Prostate gland (tissue), 2 donors: ENCODE measurements around the gene COX7A2. TPM values are rescaled to one million over a fixed set of nuclear protein-coding genes. Genes with fewer than 3 reads are reported as not detected.

Experiments used
- DNase-seq: peaks from one replicate; pipeline ENCODE4 v3.0.0-alpha.2; 2019; ENCODE audit warnings: low spot score
- H3K27ac ChIP-seq, 2 donors: fragments of 200-600 bp; sonication (generic); 2 replicates each; pipeline ENCODE4 v1.5.1; 2017 to 2019
- H3K27me3 ChIP-seq: fragments of 200-600 bp; sonication (generic); replicated peaks from 2 replicates; pipeline ENCODE4 v1.5.1; 2019; ENCODE audit not compliant: insufficient read depth
- H3K36me3 ChIP-seq, 2 donors: fragments of 200-600 bp; sonication (generic); 1 replicate in 1 of 2; 2 replicates in 1 of 2; pipeline versions ENCODE4 v1.5.1 to v1.8.1; 2017 to 2019
- H3K4me1 ChIP-seq: fragments of 200-600 bp; sonication (generic); replicated peaks from 2 replicates; pipeline ENCODE4 v1.5.1; 2019
- H3K4me3 ChIP-seq, 2 donors: fragments of 200-600 bp; sonication (generic); 2 replicates each; pipeline ENCODE4 v1.5.1; 2017 to 2019
- H3K9me3 ChIP-seq: fragments of 200-600 bp; sonication (generic); 2 replicates; pipeline ENCODE4 v1.5.1; 2017
- POLR2A ChIP-seq: fragments of 450-650 bp; IDR thresholded peaks from one replicate; pipeline ENCODE4 v1.6.1; 2016; ENCODE audit warnings: antibody characterized with exemption, mild to moderate bottlenecking
- POLR2AphosphoS5 ChIP-seq: sonication (generic); formaldehyde crosslinking; IDR thresholded peaks from one replicate; pipeline ENCODE4 v1.6.1; 2017; ENCODE audit warnings: antibody characterized with exemption
- WGBS: methylation state at CpG from one replicate; pipeline ENCODE4 v1.1.5; 2018; 5-methylcytosine and 5-hydroxymethylcytosine counted together
- intact Hi-C: fragments of 100-400 bp; cut with DNase I; formaldehyde crosslinking; loops from one replicate; pipeline ENCODE4 v1.14.2; 2022
- total RNA-seq, 2 donors: library from RNA; depleted of rRNA; stranded (reverse); fragments of >200 nt; gene quantifications; one replicate each; pipeline ENCODE4 v1.1.0, GENCODE V29; 2016
- TF ChIP-seq, protein P1 (sequence below), 4 experiments: fragments of 200-600 bp in 2 of 4; fragments of 450-650 bp in 2 of 4; sonication (generic) in 2 of 4; IDR thresholded peaks; 1 replicate in 3 of 4; 2 replicates in 1 of 4; pipeline ENCODE4 v1.5.1; 2016 to 2019; ENCODE audit warnings: antibody characterized with exemption in 4 of 4, mild to moderate bottlenecking in 2 of 4, moderate library complexity in 2 of 4

Gene COX7A2
- total RNA-seq, 2 donors from 2014 or later: 136 to 724 TPM

DNA sequence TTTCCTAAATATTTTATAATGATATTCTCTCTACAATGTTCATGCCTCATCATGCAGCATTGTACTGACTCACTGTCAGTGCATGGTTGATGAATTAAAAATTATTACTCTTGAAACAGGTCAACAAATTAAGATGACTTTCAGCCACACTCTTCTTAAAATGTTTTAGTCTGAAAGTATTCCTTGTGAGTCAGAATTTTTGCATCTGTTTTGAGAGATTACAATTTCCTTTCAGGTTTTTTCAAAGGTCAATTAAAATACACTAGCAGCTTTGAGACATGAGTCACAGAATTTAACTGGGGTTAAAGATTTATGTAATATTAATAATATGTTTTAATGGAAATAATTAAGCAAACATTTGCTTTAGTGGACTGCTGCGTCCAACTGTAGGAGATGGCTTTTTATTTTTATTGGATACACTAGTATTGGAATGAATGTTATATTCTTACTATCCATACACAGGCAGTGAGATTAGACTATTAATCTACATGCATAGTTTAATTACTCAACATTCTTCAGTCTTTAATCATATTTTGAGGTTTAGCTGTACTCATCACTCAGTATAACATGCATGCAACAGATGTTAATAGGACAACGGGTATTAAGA is 47.4 kb downstream of the COX7A2 start:
- Histone ChIP-seq H3K27me3 (no peaks in the 10 kb centered on the region), H3K27ac (no peak overlapping the region), H3K4me3 (no peak overlapping the region), H3K9me3 (no peaks in the 10 kb centered on the region), H3K36me3 (no peaks in the 10 kb centered on the region), H3K4me1 (no peaks in the 10 kb centered on the region)
- TF ChIP-seq, protein P1, sequence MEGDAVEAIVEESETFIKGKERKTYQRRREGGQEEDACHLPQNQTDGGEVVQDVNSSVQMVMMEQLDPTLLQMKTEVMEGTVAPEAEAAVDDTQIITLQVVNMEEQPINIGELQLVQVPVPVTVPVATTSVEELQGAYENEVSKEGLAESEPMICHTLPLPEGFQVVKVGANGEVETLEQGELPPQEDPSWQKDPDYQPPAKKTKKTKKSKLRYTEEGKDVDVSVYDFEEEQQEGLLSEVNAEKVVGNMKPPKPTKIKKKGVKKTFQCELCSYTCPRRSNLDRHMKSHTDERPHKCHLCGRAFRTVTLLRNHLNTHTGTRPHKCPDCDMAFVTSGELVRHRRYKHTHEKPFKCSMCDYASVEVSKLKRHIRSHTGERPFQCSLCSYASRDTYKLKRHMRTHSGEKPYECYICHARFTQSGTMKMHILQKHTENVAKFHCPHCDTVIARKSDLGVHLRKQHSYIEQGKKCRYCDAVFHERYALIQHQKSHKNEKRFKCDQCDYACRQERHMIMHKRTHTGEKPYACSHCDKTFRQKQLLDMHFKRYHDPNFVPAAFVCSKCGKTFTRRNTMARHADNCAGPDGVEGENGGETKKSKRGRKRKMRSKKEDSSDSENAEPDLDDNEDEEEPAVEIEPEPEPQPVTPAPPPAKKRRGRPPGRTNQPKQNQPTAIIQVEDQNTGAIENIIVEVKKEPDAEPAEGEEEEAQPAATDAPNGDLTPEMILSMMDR (IDR thresholded peaks at IDR 0.05): no peak
- TF ChIP-seq POLR2A (no peak), POLR2AphosphoS5 (no peak)
- DNase-seq: no peak
- 41% methylated on average over 2 of the region's 2 CpGs for WGBS
- intact Hi-C loops: no loop called here

DNA sequence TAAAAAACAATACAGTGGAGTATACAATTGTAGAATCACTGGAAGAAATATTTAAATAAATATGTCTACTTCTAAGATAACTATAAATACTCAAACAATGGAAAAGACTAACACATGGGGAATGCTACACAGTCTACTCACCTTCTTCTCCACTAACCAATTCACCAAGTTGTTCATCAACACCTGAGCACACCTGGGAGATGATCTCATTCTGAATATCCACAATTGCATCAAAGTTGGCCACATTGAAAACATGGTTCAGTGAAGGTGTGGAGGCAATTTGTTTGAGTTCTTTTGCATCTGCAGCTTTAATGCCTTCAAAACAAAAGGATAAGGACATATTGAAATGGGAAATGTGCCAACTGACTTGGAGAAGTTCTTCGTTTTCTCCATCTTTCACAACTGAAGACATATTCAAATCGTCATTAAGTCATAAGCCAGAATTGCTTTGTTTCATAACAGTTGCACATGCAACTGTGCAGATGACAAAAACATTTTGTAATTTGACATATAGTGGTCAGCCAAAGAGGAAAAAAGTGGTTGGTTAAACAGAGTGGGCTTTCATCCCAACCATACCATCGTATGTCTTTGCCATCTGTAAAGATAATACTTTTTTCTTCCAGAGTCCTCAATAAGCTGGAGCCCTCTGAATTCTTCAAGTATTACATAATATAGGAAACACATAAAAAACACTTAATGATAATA is 55.2 kb downstream of the COX7A2 start:
- intact Hi-C loops: no loop called here
- no peak overlapping the region for H3K4me3 ChIP-seq
- H3K4me1 ChIP-seq: no peaks in the 10 kb centered on the region
- H3K36me3 ChIP-seq: no peaks in the 10 kb centered on the region
- no peak for DNase-seq
- H3K9me3 ChIP-seq: no peaks in the 10 kb centered on the region
- H3K27me3 ChIP-seq: no peaks in the 10 kb centered on the region
- H3K27ac ChIP-seq: no peak overlapping the region
- TF ChIP-seq, protein P1 (IDR thresholded peaks at IDR 0.05): no peak
- TF ChIP-seq POLR2A (no peak), POLR2AphosphoS5 (no peak)
- 70% methylated on average over 3 of the region's 3 CpGs for WGBS

Other genes with a start within 250 kb of the COX7A2 start
- 10 to 100 TPM in 1 of 2 donors, 1 to 10 TPM in 1; 8.6 to 40.6 TPM for gene COL12A1, start 37.7 kb downstream of the COX7A2 start, total RNA-seq
- gene TMEM30A, start 41.0 kb upstream of the COX7A2 start, total RNA-seq: 10 to 100 TPM; 60.5 to 82.3 TPM
- gene FILIP1, start 250.0 kb upstream of the COX7A2 start, total RNA-seq: 1 to 10 TPM; 2.1 to 3.3 TPM